Ovary (tissue), 3 donors: ENCODE results near the gene GRID1.

Experiments used
- CTCF ChIP-seq, 3 donors: fragments of 450-650 bp in 2 of 3; fragments of 200-600 bp in 1 of 3; IDR thresholded peaks; one replicate each; pipeline versions ENCODE4 v1.5.1 to v1.8.0; 2016 to 2022; ENCODE audit warnings: antibody characterized with exemption in 3 of 3, mild to moderate bottlenecking in 1 of 3
- EP300 ChIP-seq: sonication (generic); formaldehyde crosslinking; IDR thresholded peaks from one replicate; pipeline ENCODE4 v1.6.1; 2017; ENCODE audit warnings: antibody characterized with exemption
- POLR2A ChIP-seq: fragments of 450-650 bp; IDR thresholded peaks from one replicate; pipeline ENCODE4 v1.6.1; 2017; ENCODE audit warnings: antibody characterized with exemption, mild to moderate bottlenecking, moderate library complexity
- donor health status: DM: no; HTN: no; CAD: no.

- TF ChIP-seq CTCF (IDR thresholded peaks at IDR 0.05) (no peak), POLR2A (no peak), EP300 (no peak)
These were observed 10.3 kb downstream of the GRID1 start for GRCh38 chr10:86356296-86356695.
